Neutrophil (primary cell): ENCODE results near the gene SRRM4.

Source experiments
- H3K27ac ChIP-seq: fragments of 200-600 bp; sonication (generic); 2 replicates; pipeline ENCODE4 v1.5.1; 2016; ENCODE audit warnings: mild to moderate bottlenecking, moderate library complexity
- H3K27me3 ChIP-seq: fragments of 200-600 bp; sonication (generic); 2 replicates; pipeline ENCODE4 v1.6.0; 2016; ENCODE audit warnings: mild to moderate bottlenecking
- H3K36me3 ChIP-seq: fragments of 200-600 bp; sonication (generic); 2 replicates; pipeline ENCODE4 v1.5.1; 2017
- H3K4me1 ChIP-seq, 2 experiments: fragments of 200-600 bp in 1 of 2; sonication (generic) in 1 of 2; 1 replicate in 1 of 2; 2 replicates in 1 of 2; pipeline versions ENCODE4 v1.5.1 to v1.6.1; 2013 to 2016; ENCODE audit warnings: low read depth in 1 of 2, low read length in 1 of 2, mild to moderate bottlenecking in 1 of 2, moderate library complexity in 1 of 2; ENCODE audit not compliant: control insufficient read depth in 1 of 2, insufficient read depth in 1 of 2
- H3K4me3 ChIP-seq, 2 experiments: fragments of 200-600 bp in 1 of 2; sonication (generic) in 1 of 2; 1 replicate in 1 of 2; 2 replicates in 1 of 2; pipeline ENCODE4 v1.5.1; 2013 to 2016; ENCODE audit warnings: low read depth in 1 of 2, low read length in 1 of 2, mild to moderate bottlenecking in 1 of 2, moderate library complexity in 1 of 2
- H3K9me3 ChIP-seq: fragments of 200-600 bp; sonication (generic); 2 replicates; pipeline ENCODE4 v1.5.1; 2016
- CTCF ChIP-seq: fragments of 200-600 bp; sonication (generic); IDR thresholded peaks from 2 replicates; pipeline ENCODE4 v1.5.1; 2016; ENCODE audit warnings: antibody characterized with exemption

The SRRM4 gene

DNA sequence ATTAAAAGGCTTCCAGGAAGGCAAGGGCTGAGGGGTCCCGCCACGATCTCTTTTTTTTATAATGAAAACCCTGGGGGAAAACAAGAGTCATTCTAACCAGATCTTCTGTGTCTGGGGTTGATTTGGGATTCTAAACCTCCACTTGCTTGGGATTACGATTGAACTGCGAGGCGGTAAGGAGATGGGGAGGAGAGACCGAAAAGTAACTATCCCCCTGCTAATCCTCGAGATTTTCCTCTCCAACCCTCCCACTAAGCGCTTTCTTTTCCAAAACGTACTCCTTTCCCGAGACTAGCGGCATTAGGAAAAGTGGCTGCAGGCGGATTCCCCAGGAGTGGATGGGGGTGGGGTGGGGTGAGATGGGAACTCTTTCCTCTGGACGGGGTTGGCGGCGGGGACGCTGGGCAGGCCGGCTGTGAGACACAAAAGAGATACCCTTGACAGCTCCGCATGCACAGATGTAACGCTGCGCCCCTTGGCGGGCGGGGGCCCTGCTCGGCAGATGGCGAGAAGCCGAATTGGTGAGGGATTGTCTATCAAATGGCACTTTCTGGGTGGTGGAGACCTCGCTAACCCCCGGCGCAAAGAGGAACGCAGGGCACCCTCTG, 830 bp upstream of the SRRM4 start:
- Histone ChIP-seq H3K4me1 (no peaks in the 10 kb centered on the region), H3K4me3 (no peak overlapping the region), H3K27me3 (peaks cover 55% of the 10 kb centered on the region), H3K9me3 (no peaks in the 10 kb centered on the region), H3K27ac (no peak overlapping the region), H3K36me3 (no peaks in the 10 kb centered on the region)
- no peak for TF ChIP-seq CTCF

DNA sequence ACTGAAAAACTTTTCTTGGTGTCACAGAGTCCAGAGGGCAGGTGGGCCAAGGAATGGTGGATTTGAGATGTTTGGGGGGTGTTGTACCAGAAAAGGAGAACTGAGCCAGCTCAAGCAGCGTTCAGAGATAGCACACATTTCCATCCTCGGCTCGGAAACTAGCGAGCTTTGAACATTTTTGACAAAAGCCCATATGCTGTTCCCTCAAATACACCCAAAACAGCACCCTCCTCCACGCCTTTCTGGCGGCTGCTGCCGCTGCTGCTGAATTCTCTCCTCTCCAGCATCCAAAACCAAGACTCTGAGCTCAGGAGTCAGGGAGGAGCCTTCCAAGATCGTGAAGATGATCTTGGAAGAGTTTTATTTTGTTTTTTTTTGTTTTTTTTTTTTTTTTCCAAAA, 961 bp downstream of the SRRM4 start:
- H3K4me3 ChIP-seq: no peak overlapping the region
- H3K4me1 ChIP-seq: no peaks in the 10 kb centered on the region
- TF ChIP-seq CTCF: no peak
- H3K36me3 ChIP-seq: no peaks in the 10 kb centered on the region
- peaks cover 55% of the 10 kb centered on the region for H3K27me3 ChIP-seq
- no peak overlapping the region for H3K27ac ChIP-seq
- no peaks in the 10 kb centered on the region for H3K9me3 ChIP-seq

DNA sequence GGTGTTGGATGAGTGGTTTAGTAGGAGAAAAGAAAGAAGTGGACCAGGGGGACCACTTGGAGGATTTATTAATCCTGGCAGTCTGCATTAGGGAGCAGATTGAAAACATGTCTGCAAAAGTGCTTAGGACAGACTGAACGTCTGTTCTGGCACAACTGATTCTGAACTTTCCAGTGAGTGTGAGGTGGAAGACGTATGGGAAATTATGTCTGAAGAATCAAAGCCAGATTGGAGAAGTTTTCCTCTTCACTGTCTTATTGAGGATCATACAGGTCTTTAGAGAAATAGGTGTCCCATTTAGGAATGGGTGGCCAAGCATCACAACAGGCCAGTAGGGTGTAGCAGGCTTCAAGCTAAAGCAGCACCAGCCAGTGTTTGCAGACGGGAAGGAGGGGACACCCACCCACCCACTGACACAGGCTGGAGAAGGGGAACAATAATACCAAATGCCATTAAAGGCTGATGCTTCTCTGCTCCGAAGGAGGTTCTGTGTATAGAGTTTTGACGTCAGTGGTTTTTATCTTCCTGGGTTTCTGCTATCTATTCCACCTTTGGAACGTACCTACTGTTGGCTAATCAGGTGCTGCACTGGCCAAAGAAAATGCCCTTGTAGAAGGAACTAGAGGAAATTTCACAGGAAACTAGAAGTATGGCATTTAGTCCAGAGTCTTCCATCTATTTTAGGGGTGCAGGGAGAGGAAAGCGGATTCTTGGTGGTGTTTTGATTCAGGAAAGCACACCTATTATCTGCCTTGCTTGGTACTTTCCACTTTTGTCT, 1.8 kb downstream of the SRRM4 start:
- H3K36me3 ChIP-seq: no peaks in the 10 kb centered on the region
- TF ChIP-seq CTCF: no peak
- no peak overlapping the region for H3K4me3 ChIP-seq
- H3K27me3 ChIP-seq: peaks cover 55% of the 10 kb centered on the region
- no peaks in the 10 kb centered on the region for H3K4me1 ChIP-seq
- no peak overlapping the region for H3K27ac ChIP-seq
- no peaks in the 10 kb centered on the region for H3K9me3 ChIP-seq

GRCh38 chr12:118984161-118984943, 3.0 kb downstream of the SRRM4 start:
- H3K9me3 ChIP-seq: no peaks in the 10 kb centered on the region
- H3K36me3 ChIP-seq: no peaks in the 10 kb centered on the region
- TF ChIP-seq CTCF: no peak
- H3K27me3 ChIP-seq: peaks cover 54% of the 10 kb centered on the region
- H3K4me3 ChIP-seq: no peak overlapping the region
- H3K27ac ChIP-seq: no peak overlapping the region
- H3K4me1 ChIP-seq: no peaks in the 10 kb centered on the region

DNA sequence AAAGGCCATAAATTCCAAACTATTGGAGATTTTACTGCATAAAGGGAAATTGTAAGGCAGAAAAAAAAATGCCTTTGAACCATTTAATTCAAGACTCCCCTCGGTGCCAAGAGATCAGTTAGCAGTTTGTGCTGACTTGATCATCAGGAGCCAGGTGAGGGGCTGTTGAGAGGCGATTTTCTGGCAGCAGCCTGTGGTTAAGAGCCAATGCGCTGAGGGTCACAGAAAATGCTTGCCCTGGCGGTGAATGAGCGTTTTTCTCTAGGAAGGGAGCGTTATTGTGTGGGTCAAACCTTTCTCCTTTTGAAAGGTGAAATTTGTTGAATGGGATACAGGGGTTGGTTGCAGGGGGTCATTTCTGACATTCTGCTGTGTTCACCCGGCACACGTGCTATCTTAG, 4.7 kb downstream of the SRRM4 start:
- no peak for TF ChIP-seq CTCF
- no peaks in the 10 kb centered on the region for H3K36me3 ChIP-seq
- no peaks in the 10 kb centered on the region for H3K4me1 ChIP-seq
- H3K9me3 ChIP-seq: no peaks in the 10 kb centered on the region
- H3K27ac ChIP-seq: no peak overlapping the region
- no peak overlapping the region for H3K4me3 ChIP-seq
- H3K27me3 ChIP-seq: peaks cover 37% of the 10 kb centered on the region
